Loucy (cell line): ENCODE measurements around the gene PCDHGA4.

Experiments
- H2AFZ ChIP-seq: fragments of 200-600 bp; sonication (generic); 2 replicates; pipeline ENCODE4 v1.6.0; 2016; ENCODE audit warnings: antibody characterized with exemption, mild to moderate bottlenecking, low read length, moderate library complexity
- H3F3A ChIP-seq: fragments of 200-600 bp; 2 replicates; pipeline ENCODE4 v1.6.0; 2016; ENCODE audit warnings: antibody characterized with exemption, low read depth, mild to moderate bottlenecking
- H3K27me3 ChIP-seq: fragments of 200-600 bp; sonication (generic); 2 replicates; pipeline ENCODE4 v1.6.1; 2014; ENCODE audit warnings: low read length, mild to moderate bottlenecking; ENCODE audit not compliant: insufficient read depth, poor library complexity, severe bottlenecking
- H3K36me3 ChIP-seq: fragments of 200-600 bp; sonication (generic); 2 replicates; pipeline ENCODE4 v1.6.1; 2016; ENCODE audit warnings: low read length; ENCODE audit not compliant: insufficient read depth
- H3K4me1 ChIP-seq: fragments of 200-600 bp; sonication (generic); 2 replicates; pipeline ENCODE4 v1.5.1; 2014; ENCODE audit warnings: low read length, mild to moderate bottlenecking; ENCODE audit not compliant: insufficient read depth, poor library complexity, severe bottlenecking
- H3K4me2 ChIP-seq: fragments of 200-600 bp; sonication (generic); 2 replicates; pipeline ENCODE4 v1.6.0; 2014; ENCODE audit warnings: antibody characterized with exemption, low read length, low read depth, mild to moderate bottlenecking; ENCODE audit not compliant: poor library complexity, severe bottlenecking
- H3K4me3 ChIP-seq: fragments of 200-600 bp; sonication (generic); 2 replicates; pipeline ENCODE4 v1.5.1; 2014; ENCODE audit warnings: low read length, mild to moderate bottlenecking, mixed read lengths; ENCODE audit not compliant: poor library complexity, severe bottlenecking
- H3K79me2 ChIP-seq: fragments of 200-600 bp; sonication (generic); 2 replicates; pipeline ENCODE4 v1.6.1; 2014; ENCODE audit warnings: low read length; ENCODE audit not compliant: insufficient read depth
- H3K9ac ChIP-seq: fragments of 200-600 bp; sonication (generic); 2 replicates; pipeline ENCODE4 v1.6.0; 2014; ENCODE audit warnings: mild to moderate bottlenecking, low read depth, low read length, moderate library complexity; ENCODE audit not compliant: poor library complexity, severe bottlenecking
- H3K9me2 ChIP-seq: fragments of 200-600 bp; sonication (generic); replicated peaks from 2 replicates; pipeline ENCODE4 v1.6.1; 2016; ENCODE audit warnings: low read depth, low read length, mixed read lengths
- H3K9me3 ChIP-seq: fragments of 200-600 bp; sonication (generic); 2 replicates; pipeline ENCODE4 v1.6.1; 2014; ENCODE audit warnings: mild to moderate bottlenecking, antibody characterized with exemption, low read length, low read depth; ENCODE audit not compliant: insufficient read depth
- H4K20me1 ChIP-seq: fragments of 200-600 bp; sonication (generic); 2 replicates; pipeline ENCODE4 v1.6.0; 2014; ENCODE audit warnings: antibody characterized with exemption, low read length, mild to moderate bottlenecking; ENCODE audit not compliant: insufficient read depth, poor library complexity, severe bottlenecking
- EZH2phosphoT487 ChIP-seq: fragments of 200-600 bp; IDR thresholded peaks from 2 replicates; pipeline ENCODE4 v1.6.1; 2018; ENCODE audit warnings: antibody characterized with exemption, mild to moderate bottlenecking, moderate library complexity, borderline replicate concordance
- TF ChIP-seq, protein P1 (sequence below): fragments of 200-600 bp; sonication (generic); conservative IDR thresholded peaks from 2 replicates; pipeline ENCODE4 v1.5.1; 2014; ENCODE audit warnings: mild to moderate bottlenecking, antibody characterized with exemption, low read length

Gene PCDHGA4

DNA sequence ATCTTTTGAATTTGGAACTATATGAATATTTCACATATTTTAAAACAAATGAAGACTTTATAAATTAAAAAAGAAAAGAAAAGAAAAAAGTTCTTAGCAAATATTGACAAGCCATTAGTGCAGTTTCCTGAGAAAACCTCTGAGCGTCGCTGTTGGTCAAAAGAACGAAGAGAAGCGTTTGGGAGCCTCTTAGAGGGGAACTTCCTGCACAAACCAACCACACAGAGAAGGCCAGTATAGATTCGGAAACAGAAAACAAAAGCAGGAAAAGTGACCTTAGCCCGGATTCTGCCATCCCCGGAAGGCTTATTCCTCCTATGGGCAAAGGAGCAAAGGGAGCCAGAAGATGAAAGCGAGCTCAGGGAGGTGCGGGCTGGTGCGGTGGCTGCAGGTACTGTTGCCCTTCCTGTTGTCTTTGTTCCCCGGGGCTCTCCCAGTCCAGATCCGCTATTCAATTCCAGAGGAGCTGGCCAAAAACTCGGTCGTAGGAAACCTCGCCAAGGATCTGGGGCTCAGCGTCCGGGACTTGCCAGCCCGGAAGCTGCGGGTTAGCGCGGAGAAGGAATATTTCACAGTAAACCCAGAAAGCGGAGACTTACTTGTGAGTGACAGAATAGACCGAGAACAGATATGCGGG is 5.1 kb downstream of the PCDHGA4 start, which contains the start of gene PCDHGB2:
Gene PCDHGB2, plus strand, starts transcription at position 205 of the 637 bp plus-strand sequence. Its CDS starts 142 bp downstream, at position 347.
- Histone ChIP-seq H3F3A (no peaks in the 10 kb centered on the region), H3K79me2 (no peaks in the 10 kb centered on the region), H3K27me3 (no peaks in the 10 kb centered on the region), H3K36me3 (no peaks in the 10 kb centered on the region), H3K9me3 (no peaks in the 10 kb centered on the region), H2AFZ (peak within 1 kb of the TSS; percentile 98), H3K4me3 (peak within 1 kb of the TSS; percentile 67), H3K9me2 (no peaks in the 10 kb centered on the region), H4K20me1 (no peaks in the 10 kb centered on the region), H3K4me1 (no peaks in the 10 kb centered on the region), H3K4me2 (peak within 1 kb of the TSS; percentile 70), H3K9ac (peak within 1 kb of the TSS; percentile 63)
- no peak for TF ChIP-seq EZH2phosphoT487
- TF ChIP-seq, protein P1, sequence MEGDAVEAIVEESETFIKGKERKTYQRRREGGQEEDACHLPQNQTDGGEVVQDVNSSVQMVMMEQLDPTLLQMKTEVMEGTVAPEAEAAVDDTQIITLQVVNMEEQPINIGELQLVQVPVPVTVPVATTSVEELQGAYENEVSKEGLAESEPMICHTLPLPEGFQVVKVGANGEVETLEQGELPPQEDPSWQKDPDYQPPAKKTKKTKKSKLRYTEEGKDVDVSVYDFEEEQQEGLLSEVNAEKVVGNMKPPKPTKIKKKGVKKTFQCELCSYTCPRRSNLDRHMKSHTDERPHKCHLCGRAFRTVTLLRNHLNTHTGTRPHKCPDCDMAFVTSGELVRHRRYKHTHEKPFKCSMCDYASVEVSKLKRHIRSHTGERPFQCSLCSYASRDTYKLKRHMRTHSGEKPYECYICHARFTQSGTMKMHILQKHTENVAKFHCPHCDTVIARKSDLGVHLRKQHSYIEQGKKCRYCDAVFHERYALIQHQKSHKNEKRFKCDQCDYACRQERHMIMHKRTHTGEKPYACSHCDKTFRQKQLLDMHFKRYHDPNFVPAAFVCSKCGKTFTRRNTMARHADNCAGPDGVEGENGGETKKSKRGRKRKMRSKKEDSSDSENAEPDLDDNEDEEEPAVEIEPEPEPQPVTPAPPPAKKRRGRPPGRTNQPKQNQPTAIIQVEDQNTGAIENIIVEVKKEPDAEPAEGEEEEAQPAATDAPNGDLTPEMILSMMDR: peak; percentile 61

DNA sequence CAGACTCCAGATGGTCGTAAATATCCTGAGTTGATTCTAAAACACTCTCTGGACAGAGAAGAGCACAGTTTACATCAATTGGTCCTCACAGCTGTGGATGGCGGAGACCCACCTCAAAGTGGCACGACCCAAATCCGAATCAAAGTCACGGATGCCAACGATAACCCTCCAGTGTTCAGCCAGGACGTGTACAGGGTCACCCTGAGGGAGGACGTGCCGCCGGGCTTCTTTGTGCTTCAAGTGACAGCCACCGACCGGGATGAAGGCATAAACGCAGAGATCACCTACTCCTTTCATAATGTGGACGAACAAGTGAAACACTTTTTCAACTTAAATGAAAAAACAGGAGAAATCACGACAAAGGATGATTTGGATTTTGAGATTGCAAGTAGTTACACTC is 5.9 kb downstream of the PCDHGA4 start:
- H3K9me3 ChIP-seq: no peaks in the 10 kb centered on the region; the same call in 1 of the 2 replicates
- H2AFZ ChIP-seq: no peak overlapping the region
- no peaks in the 10 kb centered on the region for H3K36me3 ChIP-seq
- H3F3A ChIP-seq: no peaks in the 10 kb centered on the region
- no peaks in the 10 kb centered on the region for H3K27me3 ChIP-seq
- H3K9me2 ChIP-seq: no peaks in the 10 kb centered on the region
- no peaks in the 10 kb centered on the region for H4K20me1 ChIP-seq
- peak overlapping the region; percentile 67 for H3K4me3 ChIP-seq
- TF ChIP-seq, protein P1: no peak
- TF ChIP-seq EZH2phosphoT487: no peak
- no peaks in the 10 kb centered on the region for H3K4me1 ChIP-seq
- no peaks in the 10 kb centered on the region for H3K79me2 ChIP-seq
- no peak overlapping the region for H3K4me2 ChIP-seq
- H3K9ac ChIP-seq: no peak overlapping the region

DNA sequence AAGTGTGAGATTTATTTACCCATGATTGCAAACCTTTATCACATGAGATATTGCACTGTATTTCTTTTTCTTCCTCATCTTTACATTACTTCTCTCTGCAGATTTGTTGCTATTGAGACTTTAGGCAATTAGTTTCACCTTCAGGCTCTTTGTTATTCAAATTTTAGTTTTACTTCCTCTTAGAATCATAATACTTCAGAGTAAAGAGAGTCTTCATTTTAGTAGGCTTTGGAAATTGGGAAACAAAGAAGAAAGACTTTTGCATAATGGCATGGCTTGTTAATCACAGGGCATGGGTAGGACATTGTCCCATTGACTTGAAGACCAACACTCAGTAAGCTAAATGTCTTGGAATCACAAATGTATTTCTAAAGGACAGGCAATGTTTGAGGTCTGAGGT is 7.9 kb downstream of the PCDHGA4 start:
- Histone ChIP-seq H3K9me3 (no peaks in the 10 kb centered on the region; the same call in 1 of the 2 replicates), H2AFZ (no peak overlapping the region), H3K27me3 (no peaks in the 10 kb centered on the region), H4K20me1 (no peaks in the 10 kb centered on the region), H3K4me3 (peak overlapping the region; percentile 28), H3K4me2 (no peak overlapping the region), H3K36me3 (no peaks in the 10 kb centered on the region), H3K9ac (no peak overlapping the region), H3K4me1 (no peaks in the 10 kb centered on the region), H3K79me2 (no peaks in the 10 kb centered on the region), H3K9me2 (no peaks in the 10 kb centered on the region), H3F3A (no peaks in the 10 kb centered on the region)
- TF ChIP-seq, protein P1: no peak
- TF ChIP-seq EZH2phosphoT487: no peak
